Activated T-helper 1 cell treated with Interleukin-2 at 50 U/mL for 16 hours (primary cell): Measurements from ENCODE around the gene BHLHE40.

Experiments used
- DNase-seq: peaks from one replicate; pipeline ENCODE4 v3.0.0-alpha.2; 2020; ENCODE audit warnings: low read depth

BHLHE40 gene

GRCh38 chr3:5019411-5020241 lies 40.4 kb downstream of the BHLHE40 start:
- peak; percentile 70 for DNase-seq

GRCh38 chr3:5020242-5020722 lies 41.0 kb downstream of the BHLHE40 start:
- no peak for DNase-seq

GRCh38 chr3:5021116-5022092 lies 42.2 kb downstream of the BHLHE40 start:
- no peak for DNase-seq

GRCh38 chr3:5022187-5022965 lies 43.1 kb downstream of the BHLHE40 start:
- no peak for DNase-seq

- no peak for DNase-seq
These were observed 43.9 kb downstream of the BHLHE40 start for GRCh38 chr3:5022966-5023776.

GRCh38 chr3:5023777-5024346 lies 44.6 kb downstream of the BHLHE40 start:
- no peak for DNase-seq

- DNase-seq: no peak
These were observed 46.8 kb downstream of the BHLHE40 start for GRCh38 chr3:5026046-5026362.

GRCh38 chr3:5029715-5030114 lies 50.5 kb downstream of the BHLHE40 start:
- no peak for DNase-seq

- DNase-seq: no peak
These were observed 50.9 kb downstream of the BHLHE40 start for GRCh38 chr3:5030152-5030551.

GRCh38 chr3:5032844-5033243 lies 53.6 kb downstream of the BHLHE40 start:
- no peak for DNase-seq
